Cerebellar cortex (tissue), 1 donor: ENCODE measurements around the gene TMEM270.
"Not testable (repeated sequence)": the region's sequence is repeated elsewhere in the genome, so short reads cannot be mapped to it uniquely, and the experiment has no call there.

Experiments
- DNase-seq: peaks from one replicate; pipeline ENCODE4 v3.0.0-alpha.2; 2015; ENCODE audit warnings: low spot score

Gene TMEM270, protein sequence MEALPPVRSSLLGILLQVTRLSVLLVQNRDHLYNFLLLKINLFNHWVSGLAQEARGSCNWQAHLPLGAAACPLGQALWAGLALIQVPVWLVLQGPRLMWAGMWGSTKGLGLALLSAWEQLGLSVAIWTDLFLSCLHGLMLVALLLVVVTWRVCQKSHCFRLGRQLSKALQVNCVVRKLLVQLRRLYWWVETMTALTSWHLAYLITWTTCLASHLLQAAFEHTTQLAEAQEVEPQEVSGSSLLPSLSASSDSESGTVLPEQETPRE

DNA sequence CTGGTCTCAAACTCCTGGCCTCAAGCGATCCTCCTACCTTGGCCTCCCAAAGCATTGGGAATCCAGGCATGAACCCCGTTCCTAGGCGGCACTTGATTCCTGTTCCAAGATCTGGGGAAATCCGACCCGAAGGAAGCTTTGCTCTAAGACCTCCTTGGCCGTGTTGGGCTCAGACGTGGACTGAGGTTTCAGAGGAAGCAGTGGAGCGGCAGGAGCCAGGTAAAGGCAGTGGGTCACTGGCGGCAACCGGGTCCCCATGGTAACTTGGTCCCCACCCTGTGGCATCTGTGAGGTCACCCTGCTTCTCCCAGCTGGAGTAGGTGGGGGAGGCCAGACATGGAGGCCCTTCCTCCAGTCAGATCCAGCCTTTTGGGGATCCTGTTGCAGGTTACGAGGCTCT lies at the start of gene TMEM270:
Gene TMEM270, plus strand, starts transcription at position 301 of the 400 bp plus-strand sequence. Its CDS starts 36 bp downstream, at position 337.
- no peak for DNase-seq

DNA sequence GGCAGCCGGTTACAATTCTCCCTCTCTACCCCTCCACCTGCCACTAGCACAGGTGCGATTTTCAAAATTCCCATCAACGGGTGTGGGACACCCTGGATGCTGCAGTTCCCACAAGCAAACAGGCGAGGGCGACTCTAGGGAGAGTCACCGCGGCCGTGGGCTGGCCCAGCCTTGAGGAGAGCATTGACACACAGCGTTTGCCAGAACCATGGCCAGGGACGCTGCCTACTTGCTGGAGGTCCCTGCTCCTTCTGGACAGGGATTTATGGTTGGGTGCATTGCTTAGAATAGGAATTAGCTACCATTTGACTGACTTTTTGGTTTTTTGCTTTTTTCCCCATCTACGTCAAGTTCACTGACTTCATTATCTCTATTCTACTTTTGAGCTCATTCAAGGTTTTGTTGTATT lies 49.2 kb upstream of the TMEM270 start:
- DNase-seq, result peak; percentile 65

DNA sequence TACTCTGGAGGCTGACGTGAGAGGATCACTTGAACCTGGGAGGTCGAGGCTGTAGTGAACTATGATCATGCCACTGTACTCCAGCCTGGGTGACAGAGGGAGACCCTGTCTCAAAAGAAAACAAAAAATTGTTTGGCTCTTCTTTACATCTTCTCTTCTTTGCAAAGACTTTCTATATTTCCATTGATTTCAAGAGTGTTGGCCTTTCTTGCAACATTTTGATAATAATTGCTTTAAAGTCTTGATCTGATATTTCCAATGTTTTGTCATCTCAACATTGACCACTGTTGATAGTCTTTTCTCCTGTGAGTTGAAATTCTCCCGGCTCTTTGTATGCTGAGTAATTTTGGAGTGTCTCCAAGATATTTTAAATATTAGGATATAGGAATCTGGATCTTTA lies 48.0 kb upstream of the TMEM270 start:
- DNase-seq, result no peak

DNA sequence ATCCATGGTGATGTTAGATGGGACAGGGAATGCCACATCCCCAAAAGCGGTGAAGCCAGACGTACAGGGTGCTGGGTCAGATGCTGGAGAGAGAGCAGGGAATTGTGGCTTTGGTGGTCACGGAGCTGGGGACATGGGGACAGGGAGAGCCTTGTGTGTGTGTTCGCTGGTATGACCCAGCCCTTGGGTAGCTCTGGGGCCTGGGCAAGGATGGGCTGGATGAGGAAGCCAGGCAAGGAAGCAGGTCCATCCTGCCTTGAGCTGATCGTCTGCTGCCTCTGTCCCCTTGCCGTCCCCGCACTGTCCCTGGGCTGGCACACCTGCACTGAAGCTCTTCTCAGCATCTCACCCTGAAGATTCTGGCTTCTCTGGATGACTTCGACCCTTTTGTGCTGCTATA lies 45.5 kb upstream of the TMEM270 start:
- no peak for DNase-seq

DNA sequence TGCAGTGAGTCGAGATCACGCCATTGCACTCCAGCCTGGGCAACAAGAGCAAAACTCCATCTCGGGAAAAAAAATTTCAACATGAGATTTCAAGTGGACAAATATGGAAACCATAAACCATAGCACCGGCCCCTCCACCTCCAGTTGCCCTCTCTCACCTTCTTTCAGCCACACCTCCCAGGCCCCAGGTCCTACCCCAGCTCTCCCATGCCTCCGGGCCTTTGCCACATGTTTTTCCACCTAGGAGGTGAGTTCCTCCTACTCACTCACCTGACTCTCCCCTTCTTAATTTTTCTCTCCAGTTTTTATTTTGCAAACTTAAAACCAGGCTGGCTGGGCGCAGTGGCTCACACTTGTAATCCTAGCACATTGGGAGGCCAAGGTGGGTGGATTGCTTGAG lies 43.8 kb upstream of the TMEM270 start:
- no peak for DNase-seq

DNA sequence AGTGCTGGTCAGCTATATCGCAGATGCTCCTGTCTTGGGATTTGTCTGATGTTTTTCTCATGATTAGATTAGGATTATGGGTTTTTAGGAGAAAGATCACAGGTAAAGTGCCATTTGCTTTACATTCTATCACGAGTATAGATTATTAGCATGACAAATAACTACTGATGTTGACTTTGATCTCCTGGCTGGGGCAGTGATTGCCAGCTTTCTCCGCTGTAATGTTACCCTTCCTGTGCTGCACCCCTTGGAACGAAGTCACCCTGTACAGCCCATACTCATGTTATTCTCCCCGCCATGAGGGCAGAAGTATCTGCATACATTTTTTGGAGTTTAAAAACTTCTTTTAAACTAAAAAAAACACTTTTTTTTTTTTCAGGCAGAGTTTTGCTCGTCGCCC lies 40.9 kb upstream of the TMEM270 start:
- no peak for DNase-seq

DNA sequence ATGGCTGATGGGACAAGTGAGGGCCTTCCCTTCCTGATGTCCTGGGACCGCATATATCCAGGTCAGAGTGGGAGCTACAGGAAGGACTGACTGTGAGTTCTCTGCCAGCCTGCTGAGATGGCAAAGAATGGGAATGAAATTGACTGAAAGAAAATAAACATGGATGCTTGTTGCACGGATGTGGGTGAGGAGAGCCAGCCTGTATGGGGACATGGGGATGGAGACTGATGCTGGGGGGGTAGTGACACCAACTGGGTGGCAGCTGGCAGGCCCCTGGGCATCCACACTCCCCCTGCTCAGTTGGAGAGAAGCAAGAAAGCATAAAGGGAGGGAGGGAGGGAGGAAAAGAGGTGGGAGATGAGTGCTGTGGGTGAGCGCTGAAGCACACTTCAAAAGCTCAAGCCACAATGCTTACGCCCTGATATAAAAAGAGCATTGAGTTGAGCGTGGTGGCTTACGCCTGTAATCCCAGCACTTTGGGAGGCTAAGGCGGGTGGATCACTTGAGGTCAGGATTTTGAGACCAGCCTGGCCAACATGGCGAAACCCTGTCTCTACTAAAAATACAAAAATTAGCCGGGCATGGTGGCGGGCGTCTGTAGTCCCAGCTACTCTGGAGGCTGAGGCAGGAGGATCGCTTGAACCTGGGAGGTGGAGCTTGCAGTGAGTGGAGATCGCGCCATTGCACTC lies 39.2 kb upstream of the TMEM270 start:
- not testable (repeated sequence) for DNase-seq

DNA sequence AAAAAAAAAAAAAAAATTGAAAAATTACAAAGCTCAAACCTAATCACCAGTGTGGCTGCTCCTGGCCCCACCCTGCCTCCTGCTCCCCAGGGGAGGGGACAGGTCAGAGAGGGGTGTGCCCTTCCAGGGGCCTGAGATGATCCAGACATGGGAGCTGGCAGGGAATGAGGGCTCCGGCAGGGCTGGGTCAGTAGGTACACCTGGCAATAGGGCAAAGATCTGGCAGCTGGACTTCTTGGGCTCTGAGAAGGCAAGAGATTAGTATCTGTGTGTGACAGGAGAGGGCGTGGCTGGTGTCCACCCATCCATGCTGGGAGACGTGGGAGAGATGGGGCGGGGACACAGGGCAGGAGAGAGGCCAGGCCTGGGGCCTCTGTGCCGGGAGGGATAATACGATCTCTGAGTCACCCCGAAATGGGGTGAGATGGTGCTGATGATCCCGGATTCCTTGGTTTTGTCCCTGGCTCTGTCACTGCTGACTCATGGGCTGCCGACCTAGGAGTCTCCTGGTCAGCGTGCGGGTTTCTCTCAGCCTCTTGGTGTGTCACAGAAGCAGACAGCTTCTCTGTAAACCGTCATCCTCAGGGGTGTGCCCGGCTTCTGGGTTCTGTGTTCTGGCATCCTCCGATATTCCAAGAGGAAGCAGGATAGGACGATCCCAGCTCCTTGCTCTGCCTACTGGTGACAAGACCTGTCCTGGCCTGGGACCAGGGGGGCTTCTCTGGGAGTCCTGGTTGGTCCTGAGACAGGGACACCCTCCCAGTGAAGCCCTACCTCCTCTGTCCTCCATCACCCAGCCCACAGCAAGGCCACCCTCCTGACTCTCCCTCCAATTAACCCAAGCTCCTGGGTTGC lies 38.4 kb upstream of the TMEM270 start:
- DNase-seq, result peak; percentile 36

DNA sequence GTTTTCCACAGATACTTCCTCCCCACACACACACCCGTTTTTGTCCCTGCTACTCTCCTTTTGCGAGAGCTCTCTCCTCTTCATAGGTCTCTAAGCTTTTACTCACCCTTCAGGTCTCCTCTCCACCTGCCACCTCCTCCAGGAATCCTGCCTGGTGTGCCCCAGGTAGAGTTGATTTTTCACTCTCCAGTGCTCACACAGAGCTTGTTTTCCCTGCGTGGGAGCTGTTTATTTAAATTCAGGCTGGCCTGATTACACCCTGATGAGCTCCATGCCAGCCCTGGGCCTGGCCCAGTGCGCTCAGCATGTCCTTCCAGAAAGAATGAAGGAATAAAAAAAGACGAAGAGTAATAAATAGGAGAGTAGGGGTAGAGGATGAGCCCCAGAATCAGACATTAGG lies 37.7 kb upstream of the TMEM270 start:
- DNase-seq, result peak; percentile 45

DNA sequence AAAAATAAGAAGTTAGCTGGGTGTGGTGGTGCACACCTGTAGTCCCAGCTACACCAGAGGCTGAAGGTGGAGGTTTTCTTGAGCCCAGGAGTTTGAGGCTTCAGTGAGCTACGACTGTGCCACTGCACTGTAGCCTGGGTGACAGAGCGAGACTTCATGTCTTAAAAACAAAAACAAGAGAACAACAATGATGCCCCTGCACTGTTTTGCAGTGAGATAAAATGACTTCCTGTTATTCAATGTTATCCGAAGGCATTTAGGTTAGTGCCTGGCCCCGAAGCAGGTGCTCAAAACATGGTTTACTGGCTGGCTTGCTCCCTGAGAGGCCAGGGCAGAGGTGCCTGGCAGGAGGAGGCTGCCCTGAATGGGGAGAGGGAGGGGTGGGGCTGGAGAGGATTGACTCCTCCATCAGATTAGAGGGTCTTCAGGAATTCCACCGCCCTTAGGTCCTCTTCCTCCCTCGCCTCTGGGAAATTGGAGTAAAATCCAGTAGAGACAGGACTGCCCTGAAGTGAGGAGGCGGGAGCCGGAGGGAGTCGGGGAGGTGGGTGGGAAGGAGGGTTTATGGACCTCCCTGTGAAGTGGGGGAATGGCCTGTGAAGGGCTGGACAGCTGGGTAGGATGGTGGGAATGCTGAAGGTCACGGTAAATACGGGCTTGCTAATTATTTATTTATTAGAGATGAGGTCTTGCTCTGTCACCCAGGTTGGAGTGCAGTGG lies 36.9 kb upstream of the TMEM270 start:
- DNase-seq, result no peak

DNA sequence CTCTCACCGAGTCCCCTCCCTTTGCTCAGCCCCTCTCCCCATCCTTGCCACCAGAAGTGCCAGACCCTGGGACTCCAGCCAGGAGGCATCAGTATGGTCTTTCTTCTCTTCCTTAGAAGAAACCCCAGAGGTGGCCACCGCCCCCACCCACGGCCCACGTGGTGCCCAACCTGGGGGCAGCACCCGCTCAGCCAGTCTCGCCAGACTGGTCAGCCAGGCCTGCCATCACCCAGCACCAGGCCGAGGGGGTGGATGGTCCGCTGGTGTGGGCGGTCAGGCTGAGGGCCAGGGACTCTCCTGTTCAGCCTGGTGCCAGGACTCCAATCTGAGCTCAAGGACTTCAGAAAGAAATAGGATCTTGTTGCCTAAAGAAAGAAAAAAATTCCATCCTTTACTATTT lies 36.0 kb upstream of the TMEM270 start:
- no peak for DNase-seq

DNA sequence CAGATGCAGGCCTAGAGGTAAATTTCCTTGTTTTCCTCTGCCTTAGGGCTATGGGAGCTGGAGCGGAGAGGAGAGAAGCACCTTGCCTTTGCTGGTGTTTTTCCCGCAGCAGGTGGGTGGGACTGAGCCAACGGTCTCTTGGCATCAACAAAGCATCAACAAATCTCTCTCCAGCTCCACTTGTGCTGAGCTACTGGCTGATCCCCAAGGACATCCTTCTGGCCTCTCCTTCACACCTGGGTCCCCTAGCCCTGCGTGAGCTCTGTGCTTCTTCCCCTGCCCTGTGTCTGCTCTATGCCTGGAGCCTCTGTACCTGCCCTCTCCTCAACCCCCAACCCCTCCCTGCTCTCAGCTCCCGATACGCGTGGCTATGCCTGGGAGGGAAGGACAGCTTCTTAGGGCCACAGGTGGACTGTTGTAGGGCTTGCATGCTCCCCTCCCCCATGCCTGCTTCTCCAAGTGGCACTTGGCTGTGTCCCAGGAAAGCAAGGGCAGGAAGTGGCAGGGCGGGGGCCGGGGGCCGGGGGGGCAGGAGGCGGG lies 33.3 kb upstream of the TMEM270 start:
- DNase-seq, result peak; percentile 93

DNA sequence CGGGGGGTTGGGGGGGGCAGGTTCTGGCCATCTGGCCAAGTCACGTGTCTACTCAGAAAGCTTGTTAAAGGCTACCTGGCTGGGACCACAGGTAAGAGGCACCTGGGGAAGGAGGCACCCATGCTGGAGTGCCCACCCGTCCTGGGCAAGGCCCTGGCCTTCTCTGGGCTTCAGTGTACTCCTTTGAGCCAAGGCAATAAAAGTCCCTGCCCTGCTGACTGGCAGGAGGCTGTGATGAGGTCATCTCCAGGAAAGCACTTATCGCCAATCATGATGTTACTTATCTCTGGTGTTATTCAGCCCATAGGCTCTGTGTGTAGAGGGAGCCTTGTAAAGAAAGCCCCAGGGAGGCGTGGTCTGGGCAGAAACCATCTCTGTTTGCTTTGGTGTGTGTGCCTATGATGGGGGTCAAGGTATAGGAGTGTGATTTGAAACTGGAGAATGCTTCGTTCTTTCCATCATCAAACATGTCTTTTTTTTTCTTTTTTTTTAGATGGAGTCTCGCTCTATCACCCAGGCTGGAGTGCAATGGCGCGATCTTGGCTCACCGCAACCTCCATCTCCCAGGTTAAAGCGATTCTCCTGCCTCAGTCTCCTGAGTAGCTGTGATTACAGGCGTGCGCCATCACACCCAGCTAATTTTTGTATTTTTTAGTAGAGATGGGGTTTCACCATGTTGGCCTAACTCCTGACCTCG lies 32.7 kb upstream of the TMEM270 start:
- DNase-seq, result peak; percentile 70

DNA sequence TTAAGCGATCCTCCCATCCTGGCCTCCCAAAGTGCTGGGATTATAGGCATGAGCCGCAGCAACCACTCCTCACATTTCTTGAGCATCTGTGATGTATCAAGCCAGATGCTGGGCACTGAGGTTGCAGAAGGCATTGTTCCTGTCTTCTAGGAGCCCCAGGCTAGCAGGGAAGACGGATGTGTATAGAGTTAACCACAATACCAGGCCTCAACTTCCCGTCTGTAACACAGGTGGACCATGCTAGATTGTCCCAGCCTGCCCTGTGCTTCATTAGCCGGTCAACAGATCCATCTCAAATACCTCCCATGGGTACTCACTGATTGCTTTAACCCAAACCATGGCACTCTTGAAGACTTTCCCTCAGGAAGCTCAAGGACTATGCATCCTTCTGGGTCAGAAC lies 32.0 kb upstream of the TMEM270 start:
- DNase-seq, result no peak

DNA sequence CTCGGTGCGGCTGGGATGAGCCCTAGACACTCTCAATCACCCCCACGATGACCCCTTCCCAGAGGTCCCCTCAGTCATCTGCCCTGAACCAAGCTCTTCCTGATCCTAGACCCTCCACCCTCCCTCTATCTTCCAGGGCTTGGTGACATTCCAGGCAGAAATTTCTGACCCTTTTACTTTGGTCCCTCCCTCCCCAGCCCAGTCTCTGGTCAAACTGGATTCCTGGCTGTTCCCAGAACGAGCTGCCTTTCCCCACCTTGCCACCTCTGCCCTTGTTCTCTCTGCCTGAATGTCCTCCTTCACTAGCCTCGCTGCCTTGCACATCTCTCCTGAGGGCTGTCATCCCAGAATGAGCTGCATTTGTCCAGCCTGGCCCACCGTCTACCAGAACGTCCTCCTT lies 31.5 kb upstream of the TMEM270 start:
- DNase-seq, result no peak

DNA sequence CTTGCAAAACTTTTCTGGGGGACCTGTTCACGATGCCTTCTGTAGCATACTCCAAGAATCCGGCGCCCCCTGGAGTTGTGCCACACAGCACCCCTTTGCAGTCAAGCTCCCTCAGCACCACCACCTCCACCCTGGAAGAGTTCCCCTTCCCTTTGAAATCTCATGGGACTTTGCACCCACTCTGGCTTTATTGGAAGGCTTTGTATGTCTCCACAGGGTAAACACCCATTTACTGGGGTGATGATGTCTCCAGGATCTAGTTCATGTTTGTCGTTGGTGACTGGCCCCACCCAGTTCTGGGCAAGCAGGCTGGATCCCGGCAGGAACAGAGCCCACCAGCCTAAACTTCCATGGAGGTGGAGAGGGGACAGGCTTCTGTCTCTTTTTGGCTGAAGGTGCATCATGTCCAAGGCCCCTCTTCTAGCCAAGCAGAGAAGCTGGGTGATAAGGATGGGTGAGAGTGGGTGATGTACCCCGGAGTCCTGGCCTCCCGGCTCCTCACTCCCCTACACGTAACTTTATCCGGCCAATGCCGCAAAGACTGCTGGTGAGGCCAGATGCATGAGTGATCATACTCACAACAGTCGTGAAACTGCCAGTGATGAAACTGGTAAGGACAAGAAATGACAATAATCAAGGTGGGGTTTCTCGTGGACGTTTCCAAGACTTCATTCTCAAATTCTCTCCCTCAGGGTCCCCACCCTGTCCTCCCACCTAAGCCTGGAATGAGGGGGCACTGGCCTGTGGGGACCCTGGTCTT lies 30.9 kb upstream of the TMEM270 start:
- no peak for DNase-seq

DNA sequence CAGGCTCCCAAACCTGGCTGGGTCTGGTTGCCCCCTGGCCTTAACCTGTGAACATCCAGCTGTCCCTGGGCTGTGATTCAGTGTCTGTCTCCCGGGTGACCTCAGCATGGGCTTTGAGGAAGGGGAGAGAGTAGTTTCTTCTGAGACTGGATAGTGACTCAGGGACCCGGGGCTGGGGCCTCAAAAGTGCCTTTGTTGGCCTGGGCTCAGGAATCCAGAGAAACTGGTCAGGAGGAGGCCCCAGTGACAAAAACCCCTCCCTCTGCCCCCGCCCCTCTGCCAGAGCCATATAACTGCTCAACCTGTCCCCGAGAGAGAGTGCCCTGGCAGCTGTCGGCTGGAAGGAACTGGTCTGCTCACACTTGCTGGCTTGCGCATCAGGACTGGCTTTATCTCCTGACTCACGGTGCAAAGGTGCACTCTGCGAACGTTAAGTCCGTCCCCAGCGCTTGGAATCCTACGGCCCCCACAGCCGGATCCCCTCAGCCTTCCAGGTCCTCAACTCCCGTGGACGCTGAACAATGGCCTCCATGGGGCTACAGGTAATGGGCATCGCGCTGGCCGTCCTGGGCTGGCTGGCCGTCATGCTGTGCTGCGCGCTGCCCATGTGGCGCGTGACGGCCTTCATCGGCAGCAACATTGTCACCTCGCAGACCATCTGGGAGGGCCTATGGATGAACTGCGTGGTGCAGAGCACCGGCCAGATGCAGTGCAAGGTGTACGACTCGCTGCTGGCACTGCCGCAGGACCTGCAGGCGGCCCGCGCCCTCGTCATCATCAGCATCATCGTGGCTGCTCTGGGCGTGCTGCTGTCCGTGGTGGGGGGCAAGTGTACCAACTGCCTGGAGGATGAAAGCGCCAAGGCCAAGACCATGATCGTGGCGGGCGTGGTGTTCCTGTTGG lies 30.0 kb upstream of the TMEM270 start, which contains the start of gene CLDN4:
Gene CLDN4, plus strand, starts transcription at position 316 of the 903 bp plus-strand sequence. Its CDS starts 206 bp downstream, at position 522.
- no peak for DNase-seq

DNA sequence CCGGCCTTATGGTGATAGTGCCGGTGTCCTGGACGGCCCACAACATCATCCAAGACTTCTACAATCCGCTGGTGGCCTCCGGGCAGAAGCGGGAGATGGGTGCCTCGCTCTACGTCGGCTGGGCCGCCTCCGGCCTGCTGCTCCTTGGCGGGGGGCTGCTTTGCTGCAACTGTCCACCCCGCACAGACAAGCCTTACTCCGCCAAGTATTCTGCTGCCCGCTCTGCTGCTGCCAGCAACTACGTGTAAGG lies 29.4 kb upstream of the TMEM270 start:
- no peak for DNase-seq

DNA sequence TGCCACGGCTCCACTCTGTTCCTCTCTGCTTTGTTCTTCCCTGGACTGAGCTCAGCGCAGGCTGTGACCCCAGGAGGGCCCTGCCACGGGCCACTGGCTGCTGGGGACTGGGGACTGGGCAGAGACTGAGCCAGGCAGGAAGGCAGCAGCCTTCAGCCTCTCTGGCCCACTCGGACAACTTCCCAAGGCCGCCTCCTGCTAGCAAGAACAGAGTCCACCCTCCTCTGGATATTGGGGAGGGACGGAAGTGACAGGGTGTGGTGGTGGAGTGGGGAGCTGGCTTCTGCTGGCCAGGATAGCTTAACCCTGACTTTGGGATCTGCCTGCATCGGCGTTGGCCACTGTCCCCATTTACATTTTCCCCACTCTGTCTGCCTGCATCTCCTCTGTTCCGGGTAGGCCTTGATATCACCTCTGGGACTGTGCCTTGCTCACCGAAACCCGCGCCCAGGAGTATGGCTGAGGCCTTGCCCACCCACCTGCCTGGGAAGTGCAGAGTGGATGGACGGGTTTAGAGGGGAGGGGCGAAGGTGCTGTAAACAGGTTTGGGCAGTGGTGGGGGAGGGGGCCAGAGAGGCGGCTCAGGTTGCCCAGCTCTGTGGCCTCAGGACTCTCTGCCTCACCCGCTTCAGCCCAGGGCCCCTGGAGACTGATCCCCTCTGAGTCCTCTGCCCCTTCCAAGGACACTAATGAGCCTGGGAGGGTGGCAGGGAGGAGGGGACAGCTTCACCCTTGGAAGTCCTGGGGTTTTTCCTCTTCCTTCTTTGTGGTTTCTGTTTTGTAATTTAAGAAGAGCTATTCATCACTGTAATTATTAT lies 28.9 kb upstream of the TMEM270 start:
- DNase-seq, result no peak
